NB4 (cell line): ENCODE data around the gene SPEG.

Source experiments
- DNase-seq: peaks from one replicate; pipeline ENCODE4 v3.0.0; 2010; ENCODE audit warnings: low read depth
- H3K4me3 ChIP-seq: one replicate; pipeline ENCODE4 v1.5.1; 2011; ENCODE audit warnings: mild to moderate bottlenecking, low read depth, low read length, moderate library complexity
- MAX ChIP-seq: IDR thresholded peaks from 2 replicates; pipeline ENCODE4 v1.6.1; 2011; ENCODE audit warnings: low read depth, low read length
- MYC ChIP-seq: IDR thresholded peaks from 2 replicates; pipeline ENCODE4 v1.6.1; 2011; ENCODE audit warnings: low read depth, low read length
- POLR2A ChIP-seq: IDR thresholded peaks from 2 replicates; pipeline ENCODE4 v1.6.1; 2011; ENCODE audit warnings: mild to moderate bottlenecking; ENCODE audit not compliant: insufficient read length; ENCODE audit errors: extremely low read depth
- TF ChIP-seq, protein P1 (sequence below): IDR thresholded peaks from one replicate; pipeline ENCODE4 v1.5.1; 2012; ENCODE audit warnings: low read depth, low read length

SPEG gene

GRCh38 chr2:219464286-219465032 lies 29.8 kb downstream of the SPEG start:
- TF ChIP-seq, protein P1, sequence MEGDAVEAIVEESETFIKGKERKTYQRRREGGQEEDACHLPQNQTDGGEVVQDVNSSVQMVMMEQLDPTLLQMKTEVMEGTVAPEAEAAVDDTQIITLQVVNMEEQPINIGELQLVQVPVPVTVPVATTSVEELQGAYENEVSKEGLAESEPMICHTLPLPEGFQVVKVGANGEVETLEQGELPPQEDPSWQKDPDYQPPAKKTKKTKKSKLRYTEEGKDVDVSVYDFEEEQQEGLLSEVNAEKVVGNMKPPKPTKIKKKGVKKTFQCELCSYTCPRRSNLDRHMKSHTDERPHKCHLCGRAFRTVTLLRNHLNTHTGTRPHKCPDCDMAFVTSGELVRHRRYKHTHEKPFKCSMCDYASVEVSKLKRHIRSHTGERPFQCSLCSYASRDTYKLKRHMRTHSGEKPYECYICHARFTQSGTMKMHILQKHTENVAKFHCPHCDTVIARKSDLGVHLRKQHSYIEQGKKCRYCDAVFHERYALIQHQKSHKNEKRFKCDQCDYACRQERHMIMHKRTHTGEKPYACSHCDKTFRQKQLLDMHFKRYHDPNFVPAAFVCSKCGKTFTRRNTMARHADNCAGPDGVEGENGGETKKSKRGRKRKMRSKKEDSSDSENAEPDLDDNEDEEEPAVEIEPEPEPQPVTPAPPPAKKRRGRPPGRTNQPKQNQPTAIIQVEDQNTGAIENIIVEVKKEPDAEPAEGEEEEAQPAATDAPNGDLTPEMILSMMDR: no peak
- TF ChIP-seq MYC (no peak), POLR2A (no peak), MAX (no peak)
- no peak for DNase-seq
- no peak overlapping the region for H3K4me3 ChIP-seq

DNA sequence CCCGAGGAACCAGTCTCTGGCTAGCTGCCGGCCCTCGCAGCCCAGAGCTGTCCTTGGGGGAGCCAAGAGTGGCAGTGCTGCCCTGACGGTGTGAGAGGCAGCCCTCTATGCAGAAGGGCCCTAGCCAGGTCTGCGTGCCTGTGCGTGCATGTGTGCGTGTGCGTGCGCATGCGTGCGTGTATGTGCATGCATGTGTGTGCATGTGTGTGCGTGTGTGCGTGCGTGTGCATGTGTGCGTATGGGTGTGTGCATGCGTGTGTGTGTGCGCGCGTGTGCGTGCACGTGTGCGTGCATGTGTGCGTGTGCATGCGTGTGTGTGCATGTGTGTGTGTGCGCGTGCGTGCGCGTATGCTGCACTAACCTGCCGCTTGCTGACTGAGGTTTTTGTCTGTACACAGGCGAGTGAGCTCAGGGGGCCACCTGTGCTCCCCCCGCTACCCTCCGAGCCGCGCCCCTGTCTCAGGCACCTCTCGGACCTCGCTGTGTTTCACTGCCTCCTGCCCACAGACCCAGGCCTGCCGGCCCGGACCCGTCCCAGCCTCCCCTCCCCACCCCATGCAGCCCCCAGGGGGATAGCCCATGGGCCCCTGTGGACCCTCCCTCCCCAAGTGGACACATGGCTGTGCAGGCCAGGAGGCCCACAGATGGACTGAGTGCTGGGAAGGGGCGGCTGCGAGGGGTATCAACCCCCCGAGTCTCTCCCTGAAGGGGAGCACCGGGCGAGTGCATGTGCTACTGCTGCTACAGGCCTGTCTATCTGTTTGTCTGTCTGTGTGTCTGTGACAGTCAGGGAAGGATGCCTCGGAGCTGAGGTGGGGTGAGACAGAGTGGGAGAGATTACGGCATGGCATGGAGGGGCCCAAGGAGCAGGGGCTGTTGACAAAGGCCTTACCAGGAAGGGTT lies 31.3 kb downstream of the SPEG start:
- no peak for DNase-seq
- TF ChIP-seq MYC (no peak), MAX (no peak), POLR2A (no peak)
- TF ChIP-seq, protein P1: no peak
- no peak overlapping the region for H3K4me3 ChIP-seq

GRCh38 chr2:219466816-219467735 lies 32.4 kb downstream of the SPEG start:
- no peak for DNase-seq
- no peak overlapping the region for H3K4me3 ChIP-seq
- TF ChIP-seq, protein P1: no peak
- TF ChIP-seq POLR2A (no peak), MAX (no peak), MYC (no peak)

DNA sequence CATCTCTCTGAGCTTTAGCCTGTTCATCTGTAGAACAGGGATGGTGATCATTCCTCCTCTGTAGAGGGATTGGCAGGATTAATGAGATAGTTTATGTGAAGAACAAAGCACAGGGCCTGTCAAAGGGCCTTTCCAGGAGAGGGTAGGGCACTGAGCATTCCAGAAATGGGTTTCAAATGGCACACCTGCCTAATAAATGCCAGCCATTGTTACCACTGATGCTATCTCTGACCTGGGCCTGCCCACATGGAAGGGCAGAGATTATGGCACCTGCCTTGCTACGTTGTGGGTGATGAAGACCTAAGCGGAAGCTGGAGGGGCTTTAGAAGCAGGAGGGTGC lies 33.1 kb downstream of the SPEG start:
- DNase-seq: no peak
- TF ChIP-seq, protein P1: no peak
- no peak for TF ChIP-seq POLR2A
- no peak for TF ChIP-seq MAX
- TF ChIP-seq MYC: no peak
- H3K4me3 ChIP-seq: no peak overlapping the region

- H3K4me3 ChIP-seq: no peak overlapping the region
- TF ChIP-seq, protein P1: no peak
- TF ChIP-seq POLR2A: no peak
- no peak for TF ChIP-seq MAX
- TF ChIP-seq MYC: no peak
- DNase-seq: no peak
Observed at GRCh38 chr2:219468410-219469185, 34.0 kb downstream of the SPEG start.
